Measurements from ENCODE around the gene GABARAPL2.

- no peak for TF ChIP-seq CTCF (IDR thresholded peaks at IDR 0.05)
- no peak for TF ChIP-seq EZH2 (IDR thresholded peaks at IDR 0.05; ENCODE audit: borderline replicate concordance, insufficient read depth, low read depth, low read length, poor library complexity, severe bottlenecking)
These were observed 25.0 kb downstream of the GABARAPL2 start for GRCh38 chr16:75590920-75591843.
